GM18499 (cell line): Measurements from ENCODE around the gene SMG9.
"Not testable (repeated sequence)": the region's sequence is repeated elsewhere in the genome, so short reads cannot be mapped to it uniquely, and the experiment has no call there.

Experiments
- ATAC-seq: cut with Tn5 transposase; IDR thresholded peaks from one replicate; pipeline ENCODE4 v1.9.1; 2021; ENCODE audit warnings: moderate number of reproducible peaks; ENCODE audit not compliant: insufficient read depth, unreplicated experiment

SMG9 gene

DNA sequence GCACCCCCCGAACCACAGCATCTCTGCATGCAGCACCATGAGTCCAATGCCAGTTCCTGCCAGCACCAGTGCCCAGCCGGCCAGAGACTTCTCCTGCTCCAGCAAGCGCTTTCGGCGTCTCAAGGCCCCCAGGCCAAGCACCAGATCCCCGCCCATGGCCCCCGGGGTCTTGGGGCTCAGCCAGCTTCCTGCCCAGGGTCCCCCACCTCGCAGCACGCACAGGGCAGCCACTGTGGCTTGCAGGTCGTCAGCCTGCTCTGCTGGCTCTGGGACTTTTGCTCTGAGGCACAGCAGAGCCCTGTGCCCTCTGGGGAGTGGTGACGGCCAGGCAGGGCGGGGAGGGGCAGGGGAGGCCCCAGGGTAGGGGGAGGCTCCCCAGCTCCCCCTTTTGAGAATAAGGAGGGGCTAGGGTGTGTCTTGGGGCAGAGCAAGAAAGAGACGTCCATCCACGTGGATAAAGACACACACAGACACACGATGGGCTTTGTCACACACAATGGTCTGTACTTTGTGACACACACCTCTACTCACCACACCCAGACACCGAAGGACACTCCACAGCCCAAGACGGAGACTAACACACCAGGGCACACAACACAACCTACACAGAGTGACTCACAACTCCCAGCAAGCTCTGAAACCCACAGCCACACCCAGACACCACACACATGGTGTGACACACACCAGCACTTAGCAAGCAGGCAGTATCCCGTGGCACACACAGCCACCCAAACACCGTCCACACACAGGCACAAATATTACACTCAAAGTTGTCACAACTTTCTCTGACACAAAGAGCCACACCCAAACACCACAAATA is 26.2 kb upstream of the SMG9 start, which contains the start of gene KCNN4:
Gene KCNN4 (minus strand): TSS at position 268 of the 820 bp plus-strand sequence. CDS start 112 bp downstream, at position 156.
- no peak for ATAC-seq

DNA sequence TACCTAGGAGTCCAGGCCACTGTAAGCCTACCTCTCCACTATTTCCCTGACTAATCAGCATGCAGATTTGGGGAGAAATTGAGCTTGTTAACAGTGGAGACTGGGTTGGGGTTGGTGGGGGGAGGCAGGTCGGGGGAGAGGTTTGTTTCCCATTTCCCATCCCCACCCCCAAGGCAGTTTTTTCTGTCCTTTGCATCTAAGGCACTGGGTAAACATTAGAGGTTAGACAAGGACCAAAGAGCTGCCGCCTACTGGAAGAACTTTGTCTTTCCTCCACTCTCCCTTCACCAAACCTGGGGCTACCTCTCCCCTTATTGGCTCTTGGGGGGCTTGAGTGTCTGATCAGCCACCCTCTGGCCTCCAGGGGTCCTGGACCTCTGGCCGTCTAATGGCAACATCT is 25.1 kb upstream of the SMG9 start:
- ATAC-seq = no peak

DNA sequence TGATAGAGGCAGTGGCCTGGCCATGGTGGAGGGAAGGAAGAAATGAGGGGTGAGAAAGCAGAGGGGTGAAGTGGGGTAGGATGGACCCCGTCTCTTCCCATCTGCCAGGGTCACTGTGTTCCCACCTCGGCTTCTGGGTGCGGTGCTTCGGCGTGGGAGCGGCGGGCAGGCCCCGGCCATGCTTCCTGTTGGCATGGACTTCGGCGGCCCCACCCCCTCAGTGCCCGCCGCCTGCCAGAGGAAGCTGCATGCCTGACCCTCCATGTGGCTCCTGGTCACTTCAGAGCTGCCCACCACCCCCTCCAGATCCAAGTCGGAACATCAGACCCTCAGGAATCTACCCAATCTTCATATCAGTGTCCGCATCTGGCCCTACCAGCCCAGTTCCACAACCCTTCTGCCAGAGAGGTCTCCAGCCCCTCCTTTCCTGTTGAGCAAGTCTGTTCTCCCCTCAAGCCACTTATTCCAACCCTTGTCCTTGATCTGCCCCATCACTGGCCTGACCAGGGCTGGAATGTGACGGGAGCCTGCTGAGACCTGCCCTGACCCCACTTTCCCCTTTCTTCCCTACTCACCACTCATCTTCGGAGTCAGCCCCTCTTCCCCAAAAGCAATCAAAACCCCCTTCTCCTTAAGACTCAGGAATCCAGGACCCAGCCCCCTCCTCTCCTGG is 24.5 kb upstream of the SMG9 start:
- no peak for ATAC-seq

DNA sequence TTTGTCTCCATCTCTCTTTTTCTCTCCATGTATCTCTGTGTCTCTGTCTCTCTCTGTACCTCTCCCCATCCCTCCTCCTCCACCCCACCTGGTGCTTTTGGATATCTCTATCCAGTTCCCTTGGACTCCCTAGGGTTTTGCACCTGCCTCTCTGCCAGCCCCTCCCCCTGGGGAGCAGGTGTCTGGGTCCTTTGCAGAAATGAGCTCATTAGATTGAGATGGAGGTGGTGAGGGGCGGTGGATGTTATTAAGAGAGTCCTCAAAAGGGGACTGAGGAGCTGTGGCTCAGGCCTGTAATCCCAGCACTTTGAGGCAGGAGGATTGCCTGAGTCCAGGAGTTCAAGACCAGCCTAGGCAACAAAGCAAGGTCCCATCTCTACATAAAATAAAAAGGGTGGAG is 23.9 kb upstream of the SMG9 start:
- no peak for ATAC-seq

DNA sequence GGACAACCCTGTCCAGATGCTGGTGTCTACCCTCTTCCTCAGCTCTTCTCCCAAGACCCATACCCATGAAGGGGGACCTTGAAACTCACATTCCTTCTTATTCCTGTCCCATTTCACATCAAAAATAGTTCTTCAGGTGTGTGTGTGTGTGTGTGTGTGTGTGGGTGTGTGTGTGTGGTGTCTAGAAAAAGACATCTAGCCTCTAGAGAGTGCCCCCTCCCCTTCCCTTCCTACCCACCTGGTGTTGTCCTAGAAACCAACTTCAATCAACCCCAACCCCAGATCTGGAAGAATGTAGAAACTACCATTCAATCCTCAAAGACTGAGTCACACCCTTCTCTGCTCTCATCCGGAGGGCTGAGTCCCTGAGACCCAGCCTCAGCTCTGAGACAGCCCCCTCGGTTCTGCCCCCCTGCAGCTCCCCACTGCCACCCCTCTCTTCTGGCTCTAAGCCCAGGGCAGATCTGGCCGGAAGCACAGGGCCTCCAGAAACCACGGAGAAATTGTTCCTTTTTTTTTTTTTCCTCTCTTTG is 22.5 kb upstream of the SMG9 start:
- ATAC-seq = no peak

DNA sequence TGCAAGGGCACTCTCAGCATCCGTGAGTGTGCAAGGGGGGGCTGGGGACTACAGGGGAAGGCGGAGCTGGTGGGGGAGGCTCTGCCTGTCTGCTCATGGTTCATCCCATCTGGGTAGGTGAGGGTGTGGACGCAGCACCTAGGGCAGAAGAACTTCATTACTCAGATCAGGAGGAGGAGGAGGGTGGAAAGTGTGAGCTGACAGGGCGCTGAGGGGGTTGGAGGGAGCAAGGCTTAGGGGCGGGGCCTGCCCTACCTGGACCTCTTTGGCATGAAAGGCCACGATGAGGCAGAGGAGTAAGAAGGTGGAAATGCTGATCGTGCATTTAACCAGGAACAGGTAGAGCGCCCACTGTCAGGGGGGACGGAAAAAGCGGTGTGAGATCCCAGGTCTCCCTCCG is 21.5 kb upstream of the SMG9 start:
- ATAC-seq = no peak

DNA sequence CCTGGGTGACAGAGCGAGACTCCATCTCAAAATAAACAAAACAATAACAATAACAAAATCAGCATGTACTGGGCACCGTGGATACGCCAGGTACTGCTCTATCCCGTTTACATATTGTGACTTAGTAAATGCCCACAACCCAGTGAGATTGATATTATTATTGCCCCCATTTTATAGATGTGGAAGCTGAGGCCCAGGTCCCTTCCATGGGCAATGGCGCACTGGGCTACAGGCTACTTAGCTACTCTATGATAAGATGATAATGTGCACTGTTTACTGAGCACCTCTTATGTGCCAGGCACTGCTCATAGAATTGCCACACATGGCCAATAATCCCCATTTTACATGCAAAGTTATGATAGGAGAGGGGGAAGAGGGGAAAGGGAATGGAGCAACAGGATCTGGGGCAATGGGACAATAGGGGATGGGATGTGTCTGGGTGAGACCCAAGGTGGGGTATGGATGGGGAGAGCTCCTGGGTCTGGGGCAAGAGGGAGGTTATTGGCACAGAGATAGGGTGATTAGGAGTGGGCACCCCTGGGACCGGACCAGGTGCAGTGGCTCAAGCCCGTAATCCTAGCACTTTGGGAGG is 20.6 kb upstream of the SMG9 start:
- no peak for ATAC-seq

DNA sequence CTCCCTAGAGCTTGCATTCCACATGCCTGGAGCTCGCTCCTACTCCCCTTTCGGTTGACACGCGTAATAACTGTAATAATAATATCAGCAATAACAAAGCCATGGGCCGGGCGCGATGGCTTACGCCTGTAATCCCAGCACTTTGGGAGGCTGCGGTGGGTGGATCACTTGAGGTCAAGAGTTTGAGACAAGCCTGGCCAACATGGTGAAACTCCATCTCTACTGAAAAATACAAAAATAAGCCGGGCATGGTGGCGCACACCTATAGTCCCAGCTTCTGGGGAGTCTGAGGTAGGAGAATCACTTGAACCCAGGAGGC is 20.1 kb upstream of the SMG9 start:
- not testable (repeated sequence) for ATAC-seq

DNA sequence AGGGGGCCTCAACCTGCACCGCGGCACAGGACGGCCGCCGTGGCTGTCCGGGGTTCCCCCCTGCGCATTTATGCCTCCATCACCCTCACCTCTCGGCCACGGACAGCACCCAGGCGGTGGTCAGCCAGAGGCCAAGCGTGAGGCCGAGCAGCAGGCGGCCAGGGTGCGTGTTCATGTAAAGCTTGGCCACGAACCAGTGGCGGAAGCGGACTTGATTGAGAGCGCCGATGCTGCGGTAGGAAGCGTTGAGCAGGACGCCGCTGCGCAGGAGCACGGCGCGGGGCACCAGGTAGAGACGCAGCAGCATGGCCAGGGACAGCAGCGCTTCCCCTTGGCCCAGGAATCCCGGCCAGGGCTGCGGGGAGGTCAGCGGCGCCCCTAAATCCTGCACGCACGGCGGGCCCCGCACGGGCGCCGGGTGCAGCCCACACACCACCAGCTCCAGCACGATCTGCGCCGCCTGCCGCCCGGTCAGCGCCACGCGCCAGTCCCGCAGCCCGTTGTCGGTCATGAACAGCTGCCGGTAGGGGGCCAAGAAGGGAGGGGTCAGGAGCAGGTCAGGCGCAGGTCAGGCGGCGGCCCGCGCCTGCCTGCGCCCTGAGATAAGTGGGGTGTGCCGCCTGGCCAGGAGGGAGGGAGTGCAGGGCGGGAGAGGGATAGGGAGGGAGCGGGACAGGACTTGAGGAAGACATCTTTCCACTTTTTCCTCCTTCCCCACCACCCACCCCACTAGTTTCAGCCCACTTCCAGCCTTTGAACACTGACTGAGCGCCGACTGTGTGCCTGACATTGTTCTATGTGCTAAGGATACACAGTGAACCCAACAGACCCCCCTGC is 19.6 kb upstream of the SMG9 start:
- no peak for ATAC-seq

DNA sequence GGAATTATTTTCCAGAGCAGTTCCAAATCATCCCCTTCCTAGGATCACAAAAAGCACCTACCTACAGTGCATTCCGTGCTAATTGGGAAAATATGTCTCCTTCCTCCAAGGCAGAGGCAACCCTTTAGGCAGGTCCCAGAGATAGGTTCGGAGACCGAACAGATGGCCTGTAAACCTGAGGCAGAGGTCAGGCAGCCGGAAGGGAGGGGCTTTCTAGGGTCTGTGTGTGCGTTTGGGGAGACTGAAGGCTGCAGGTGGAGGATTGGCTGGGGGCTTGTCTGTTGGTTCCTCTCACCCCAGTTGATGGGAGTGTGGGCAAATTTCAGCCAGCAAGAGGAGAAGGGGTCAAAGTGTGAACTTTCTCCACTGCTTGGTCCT is 19.0 kb upstream of the SMG9 start:
- ATAC-seq = no peak

DNA sequence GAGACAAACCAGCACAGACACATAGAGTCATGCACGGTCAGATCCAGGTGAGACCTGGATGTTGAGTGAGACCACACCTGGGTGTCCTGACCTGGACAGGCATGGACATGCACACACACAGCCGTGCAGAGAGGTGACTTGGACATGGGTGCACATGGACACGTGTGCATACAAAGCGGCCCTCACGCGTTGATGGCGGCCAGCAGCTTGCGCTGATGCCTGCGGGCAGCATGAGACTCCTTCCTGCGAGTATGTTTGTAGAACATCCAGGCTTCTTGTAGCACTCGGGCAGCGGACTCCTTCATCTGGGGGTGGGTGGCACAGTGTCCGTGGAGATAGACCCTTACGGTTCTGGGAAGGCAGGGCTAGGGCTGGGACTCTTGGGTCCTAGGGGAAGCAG is 14.5 kb upstream of the SMG9 start:
- no peak for ATAC-seq

DNA sequence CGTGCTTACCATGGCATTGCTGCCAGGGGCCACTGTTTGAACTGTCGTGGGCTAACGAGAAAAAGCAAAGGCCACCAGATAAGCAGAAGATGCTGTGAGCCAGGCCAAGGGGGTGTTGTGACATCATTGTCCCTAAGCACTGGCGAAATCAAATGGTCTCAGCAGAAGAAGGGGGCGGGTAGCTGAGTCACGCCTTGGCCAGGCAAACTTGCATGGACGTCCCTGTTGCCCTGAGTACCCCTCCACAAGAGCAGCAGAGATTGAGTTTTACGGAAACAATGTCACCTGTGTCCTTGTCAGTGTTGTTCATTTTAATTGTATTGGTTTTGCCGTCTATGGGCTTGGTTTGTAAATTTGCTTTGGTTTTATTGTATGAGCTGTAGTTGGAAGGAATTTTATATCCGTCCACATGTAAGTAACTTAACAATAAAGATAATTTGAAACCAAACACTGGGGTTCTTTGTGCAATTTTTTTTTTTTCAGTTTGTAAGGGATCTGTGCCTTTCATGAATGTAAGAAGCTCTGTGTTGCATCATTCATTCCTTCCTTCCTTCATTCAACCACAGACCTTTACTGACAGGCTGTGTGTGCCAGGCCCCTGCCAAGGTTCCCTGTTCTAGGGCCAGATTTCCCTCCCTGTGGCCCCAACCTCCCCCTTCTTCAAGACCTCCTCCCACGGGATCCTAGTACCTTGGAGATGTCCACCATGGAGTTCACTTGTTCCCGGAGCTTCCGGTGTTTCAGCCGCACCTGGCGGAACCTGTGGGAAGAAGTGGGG is 13.7 kb upstream of the SMG9 start:
- no peak for ATAC-seq

DNA sequence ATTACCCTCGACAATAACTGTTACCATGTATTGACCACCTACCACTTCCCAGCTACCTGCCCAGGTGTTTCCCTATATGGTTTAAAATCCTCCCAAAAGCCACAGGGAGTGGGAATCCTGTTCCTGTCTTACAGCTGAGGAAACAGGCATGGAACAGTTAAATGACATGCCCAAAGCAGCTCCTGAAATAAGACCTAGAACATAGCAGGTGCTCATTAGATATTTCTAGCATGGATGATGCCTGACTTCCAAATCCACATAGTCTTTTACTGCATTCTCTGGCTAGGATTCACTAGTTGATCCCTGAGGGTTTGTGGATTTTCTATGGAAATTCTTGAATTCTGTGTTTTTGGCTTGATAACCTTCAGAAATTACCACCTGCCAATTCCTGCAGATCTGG is 13.1 kb upstream of the SMG9 start:
- ATAC-seq = no peak

DNA sequence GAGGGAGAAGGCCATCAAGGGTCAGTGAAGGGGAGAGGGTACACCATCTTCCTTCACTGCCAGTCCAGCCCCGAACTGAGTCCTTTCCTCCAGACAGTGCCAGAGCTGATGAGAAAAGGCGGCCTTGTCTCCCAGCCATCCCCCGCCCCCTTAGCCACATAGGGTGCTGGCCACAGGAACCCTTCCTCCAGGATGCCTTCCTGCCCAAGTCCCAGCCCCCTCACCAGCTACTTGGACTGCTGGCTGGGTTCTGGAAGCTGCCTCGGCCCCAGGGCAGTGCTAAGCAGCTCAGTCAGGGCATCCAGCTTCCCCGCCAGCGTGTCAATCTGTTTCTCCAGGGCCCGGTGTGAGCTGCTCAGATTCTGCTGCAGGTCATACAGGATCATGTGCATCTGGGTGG is 12.6 kb upstream of the SMG9 start:
- ATAC-seq = no peak

DNA sequence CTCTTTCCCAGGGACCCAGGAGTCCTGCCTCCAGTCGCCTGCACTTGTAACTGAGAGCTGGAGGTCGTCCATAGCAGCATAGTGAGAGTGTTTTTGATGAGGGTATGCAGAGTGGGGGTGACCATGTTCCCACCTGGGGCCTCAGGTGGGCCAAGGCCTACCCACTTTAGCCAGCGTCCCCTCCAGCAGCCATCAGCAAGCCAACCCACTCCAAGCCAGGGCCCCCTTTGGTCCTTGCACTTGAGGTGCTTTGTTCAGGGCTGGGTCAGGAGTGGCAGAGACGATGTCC is 11.9 kb upstream of the SMG9 start:
- no peak for ATAC-seq

DNA sequence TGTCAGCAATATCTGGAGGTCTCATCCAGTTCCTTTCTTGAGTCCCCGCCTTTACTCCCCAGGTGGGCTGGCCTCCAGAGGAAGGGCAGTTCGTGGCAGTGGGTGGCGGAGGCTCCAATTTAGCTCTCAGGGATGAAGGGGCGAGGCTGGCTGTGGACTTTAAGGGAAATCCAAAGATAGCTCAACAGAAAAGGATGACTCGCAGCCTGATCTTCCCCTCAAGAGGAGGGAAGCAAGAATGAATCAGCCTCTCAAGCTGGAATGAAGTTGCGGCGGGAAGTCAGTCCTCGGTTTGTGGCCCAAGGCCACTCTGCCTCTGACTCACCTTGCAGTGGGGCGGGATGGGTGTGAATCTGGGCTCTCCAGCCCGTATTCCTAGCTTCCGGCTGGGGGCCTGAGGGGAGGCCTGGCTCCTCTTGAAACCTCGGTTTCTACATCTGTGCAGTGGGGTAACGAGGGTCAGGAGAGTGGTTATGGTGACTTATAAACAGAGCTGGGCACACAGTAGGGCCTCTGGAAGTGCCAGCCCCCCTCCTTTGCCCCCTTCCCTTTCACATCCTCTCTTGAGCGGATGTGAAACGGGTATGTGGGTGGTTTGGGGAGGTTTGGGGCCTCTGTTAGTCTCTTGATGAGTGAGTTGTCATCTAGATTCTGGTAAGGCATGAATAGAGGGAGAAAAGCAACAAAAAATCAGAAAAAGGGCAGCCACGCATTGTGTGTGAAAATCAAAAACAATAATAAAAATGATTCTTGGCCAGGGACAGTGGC is 10.5 kb upstream of the SMG9 start:
- no peak for ATAC-seq

DNA sequence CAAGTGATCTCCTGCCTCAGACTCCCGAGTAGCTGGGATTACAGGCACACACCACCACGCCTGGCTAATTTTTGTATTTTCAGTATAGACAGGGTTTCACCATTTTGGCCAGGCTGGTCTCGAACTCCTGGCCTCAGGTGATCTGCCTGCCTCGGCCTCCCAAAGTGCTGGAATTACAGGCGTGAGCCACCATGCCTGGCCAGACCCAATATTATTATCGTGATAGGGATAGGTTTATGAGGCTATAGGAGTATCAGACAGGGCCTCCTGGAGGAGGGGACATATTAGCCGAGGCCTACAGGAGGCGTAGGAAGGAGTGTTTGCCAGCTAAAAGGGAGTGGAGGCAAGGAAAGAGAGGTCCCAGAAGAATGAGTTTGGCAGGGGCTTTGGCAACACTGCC is 9.9 kb upstream of the SMG9 start:
- not testable (repeated sequence) for ATAC-seq

DNA sequence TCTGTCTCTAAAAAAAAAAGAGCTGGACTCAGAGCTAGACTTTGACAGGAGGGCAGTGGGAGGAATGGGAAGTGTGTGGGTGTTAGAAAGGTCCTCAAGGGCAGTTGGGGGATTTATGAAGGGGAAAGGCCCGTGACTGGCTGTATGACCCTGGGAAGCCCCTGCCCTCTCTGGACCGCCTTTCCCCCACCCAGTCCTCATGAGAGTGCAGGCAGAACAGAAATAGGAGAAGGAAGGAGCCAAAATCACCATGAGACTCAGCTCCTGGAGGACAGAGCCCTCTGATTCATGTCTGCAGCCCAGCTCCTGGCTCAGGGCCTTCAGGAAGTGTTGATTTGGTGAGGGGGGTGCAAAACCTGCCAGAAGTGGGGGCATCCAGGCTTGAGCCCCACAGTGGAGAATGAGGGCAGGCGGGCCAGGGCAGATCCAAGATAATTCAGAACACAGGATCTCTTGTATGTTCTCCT is 8.7 kb upstream of the SMG9 start:
- ATAC-seq = no peak

DNA sequence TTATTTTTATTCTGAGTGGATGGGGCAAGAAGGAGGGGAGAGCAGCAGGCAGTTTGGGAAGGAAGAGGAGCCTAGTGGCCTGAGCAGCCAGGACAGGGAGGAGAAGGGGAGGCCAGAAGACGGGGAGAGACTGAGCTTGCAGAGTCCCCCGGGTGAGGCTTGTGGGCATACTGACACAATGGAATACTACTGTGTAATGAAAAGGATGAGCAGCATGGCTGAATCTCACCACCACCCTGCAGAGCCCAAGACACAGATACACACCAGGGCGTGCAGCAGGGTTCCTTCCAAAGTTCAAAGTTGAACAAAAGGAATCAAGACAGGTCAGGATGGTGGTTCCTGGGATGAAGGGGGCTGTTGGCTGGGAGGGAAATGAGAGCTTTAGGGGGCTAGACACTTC is 8.1 kb upstream of the SMG9 start:
- no peak for ATAC-seq
